Smooth muscle cell (in vitro differentiated cells): ENCODE data around the gene SOAT2. TPM values are rescaled to one million over a fixed set of nuclear protein-coding genes. Genes with fewer than 3 reads are reported as not detected.
A peak's percentile ranks its signal among the peaks of the same experiment; 100 is the strongest.

ENCODE experiments used
- DNase-seq: peaks from one replicate; lab custom pipeline; 2025; ENCODE audit not compliant: unreplicated experiment; lab: John Stamatoyannopoulos, UW
- H2AFZ ChIP-seq: fragments of 200-600 bp; sonication (generic); 2 replicates; pipeline ENCODE4 v1.6.0; 2016; ENCODE audit warnings: antibody characterized with exemption, low read depth, mild to moderate bottlenecking
- H3F3A ChIP-seq: fragments of 200-600 bp; sonication (generic); 2 replicates; pipeline ENCODE4 v1.6.0; 2017; ENCODE audit warnings: antibody characterized with exemption, low read depth
- H3K27ac ChIP-seq: fragments of 200-600 bp; sonication (generic); 2 replicates; pipeline ENCODE4 v1.5.1; 2016; ENCODE audit warnings: low read depth, mild to moderate bottlenecking
- H3K27me3 ChIP-seq: fragments of 200-600 bp; sonication (generic); 2 replicates; pipeline ENCODE4 v1.6.1; 2016; ENCODE audit warnings: low read depth, mild to moderate bottlenecking
- H3K36me3 ChIP-seq: fragments of 200-600 bp; sonication (generic); 2 replicates; pipeline ENCODE4 v1.5.1; 2016; ENCODE audit warnings: low read depth
- H3K4me1 ChIP-seq: fragments of 200-600 bp; sonication (generic); 2 replicates; pipeline ENCODE4 v1.5.1; 2016; ENCODE audit warnings: low read depth
- H3K4me2 ChIP-seq: fragments of 200-600 bp; sonication (generic); 2 replicates; pipeline ENCODE4 v1.6.0; 2016; ENCODE audit warnings: mild to moderate bottlenecking
- H3K4me3 ChIP-seq: fragments of 200-600 bp; sonication (generic); 2 replicates; pipeline ENCODE4 v1.5.1; 2016; ENCODE audit warnings: mild to moderate bottlenecking
- H3K79me2 ChIP-seq: fragments of 200-600 bp; sonication (generic); 2 replicates; pipeline ENCODE4 v1.6.0; 2016; ENCODE audit warnings: low read depth, mild to moderate bottlenecking
- H3K9ac ChIP-seq: fragments of 200-600 bp; sonication (generic); 2 replicates; pipeline ENCODE4 v1.6.0; 2016; ENCODE audit warnings: low read depth
- H3K9me3 ChIP-seq: fragments of 200-600 bp; sonication (generic); replicated peaks from 2 replicates; pipeline ENCODE4 v1.5.1; 2016; ENCODE audit warnings: low read depth
- H4K20me1 ChIP-seq: fragments of 200-600 bp; sonication (generic); 2 replicates; pipeline ENCODE4 v1.6.0; 2016; ENCODE audit warnings: low read depth
- WGBS: methylation state at CpG from one replicate; pipeline ENCODE4 v1.1.7; 2016; ENCODE audit warnings: low lambda C conversion rate; 5-methylcytosine and 5-hydroxymethylcytosine counted together
- polyA plus RNA-seq: library from polyadenylated mRNA; unstranded; fragments of >200 nt; fragmentation: Nextera tagmentation; extraction: Ambion mirVana; gene quantifications from 2 replicates; pipeline ENCODE4 v1.2.1, GENCODE V29; 2016
- total RNA-seq: library from RNA; depleted of rRNA; stranded (reverse); fragments of >200 nt; gene quantifications from 2 replicates; pipeline ENCODE4 v1.2.3, GENCODE V29; 2014
- TF ChIP-seq, protein P1 (sequence below): fragments of 200-600 bp; sonication (generic); IDR thresholded peaks from 2 replicates; pipeline ENCODE4 v1.5.1; 2017; ENCODE audit warnings: borderline replicate concordance, mild to moderate bottlenecking, antibody characterized with exemption; ENCODE audit not compliant: insufficient read depth, poor library complexity, severe bottlenecking

SOAT2 gene
- total and polyA plus RNA-seq, 2 experiments from 2014 or later, result not detected

GRCh38 chr12:53078425-53079225, 24.7 kb upstream of the SOAT2 start:
- 24% methylated on average over 23 of the region's 25 CpGs for WGBS

DNA sequence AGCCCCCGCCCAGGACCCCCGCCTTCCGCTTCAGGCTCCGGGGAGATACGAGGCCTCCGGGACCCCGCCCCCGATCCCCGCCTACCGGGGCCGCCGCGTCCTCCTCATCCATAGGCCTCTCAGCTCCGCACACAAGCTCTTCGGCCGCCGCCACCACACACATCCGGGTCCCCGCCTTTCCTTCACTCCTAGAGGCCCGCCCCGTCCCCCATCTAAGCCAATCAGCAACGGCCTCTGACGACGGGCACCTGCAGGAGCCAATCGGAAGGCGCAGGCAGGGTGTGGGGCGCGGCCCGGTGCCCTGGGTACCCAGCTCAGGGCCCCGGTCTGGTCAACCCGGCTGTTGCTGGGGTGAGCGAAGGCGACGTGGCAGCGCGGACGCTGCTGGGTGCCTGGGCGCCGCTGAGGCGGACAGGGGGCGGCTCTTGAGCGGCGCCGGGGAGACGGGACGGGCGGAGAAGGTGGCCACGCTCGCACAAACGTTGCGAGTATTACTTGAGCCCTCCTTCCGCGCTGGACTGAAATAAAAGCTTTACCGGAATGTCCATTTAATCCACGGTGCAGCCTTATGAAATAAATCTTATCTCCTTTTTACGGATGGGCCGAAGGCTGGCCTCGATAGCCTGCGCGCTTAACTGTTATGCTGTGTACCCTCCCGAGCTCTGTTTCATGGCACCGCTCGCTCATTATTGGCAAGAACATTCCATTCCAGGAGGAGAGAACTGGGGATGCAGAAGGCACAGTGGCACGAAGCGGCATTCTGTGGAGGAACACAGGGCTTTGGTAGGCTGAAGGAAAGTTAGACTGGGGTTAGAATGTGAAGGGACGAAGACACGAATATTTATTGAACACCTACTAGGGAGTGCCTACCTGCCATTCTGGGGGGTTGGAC, 23.8 kb upstream of the SOAT2 start, which contains the start of gene SPRYD3:
Gene SPRYD3 (minus strand): TSS at position 165 of the 892 bp plus-strand sequence. CDS start 57 bp downstream, at position 108.
- peaks cover 19% of the 10 kb centered on the region for H3K79me2 ChIP-seq
- WGBS, result 4% methylated on average over 52 of the region's 67 CpGs
- H3K4me1 ChIP-seq, result peaks cover 8% of the 10 kb centered on the region

More at GRCh38 chr12:53078425-53079225, 24.7 kb upstream of the SOAT2 start:
- Histone ChIP-seq H3K4me3 (peak overlapping the region; percentile 75), H3K4me1 (peaks cover 8% of the 10 kb centered on the region), H3K27me3 (no peaks in the 10 kb centered on the region), H3K9me3 (no peaks in the 10 kb centered on the region), H3K4me2 (peak overlapping the region; percentile 85), H3K27ac (peak overlapping the region; percentile 81), H3F3A (peaks cover 8% of the 10 kb centered on the region), H2AFZ (no peak overlapping the region), H3K79me2 (peaks cover 19% of the 10 kb centered on the region), H4K20me1 (peaks cover 26% of the 10 kb centered on the region), H3K9ac (peak overlapping the region; percentile 76), H3K36me3 (no peaks in the 10 kb centered on the region)
- TF ChIP-seq, protein P1, sequence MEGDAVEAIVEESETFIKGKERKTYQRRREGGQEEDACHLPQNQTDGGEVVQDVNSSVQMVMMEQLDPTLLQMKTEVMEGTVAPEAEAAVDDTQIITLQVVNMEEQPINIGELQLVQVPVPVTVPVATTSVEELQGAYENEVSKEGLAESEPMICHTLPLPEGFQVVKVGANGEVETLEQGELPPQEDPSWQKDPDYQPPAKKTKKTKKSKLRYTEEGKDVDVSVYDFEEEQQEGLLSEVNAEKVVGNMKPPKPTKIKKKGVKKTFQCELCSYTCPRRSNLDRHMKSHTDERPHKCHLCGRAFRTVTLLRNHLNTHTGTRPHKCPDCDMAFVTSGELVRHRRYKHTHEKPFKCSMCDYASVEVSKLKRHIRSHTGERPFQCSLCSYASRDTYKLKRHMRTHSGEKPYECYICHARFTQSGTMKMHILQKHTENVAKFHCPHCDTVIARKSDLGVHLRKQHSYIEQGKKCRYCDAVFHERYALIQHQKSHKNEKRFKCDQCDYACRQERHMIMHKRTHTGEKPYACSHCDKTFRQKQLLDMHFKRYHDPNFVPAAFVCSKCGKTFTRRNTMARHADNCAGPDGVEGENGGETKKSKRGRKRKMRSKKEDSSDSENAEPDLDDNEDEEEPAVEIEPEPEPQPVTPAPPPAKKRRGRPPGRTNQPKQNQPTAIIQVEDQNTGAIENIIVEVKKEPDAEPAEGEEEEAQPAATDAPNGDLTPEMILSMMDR, result no peak
- DNase-seq, result no peak

GRCh38 chr12:53082637-53083175, 20.6 kb upstream of the SOAT2 start:
- no peak overlapping the region for H3K4me3 ChIP-seq
- H3K9ac ChIP-seq, result no peak overlapping the region
- H3K4me2 ChIP-seq, result no peak overlapping the region
- no peak overlapping the region for H3K27ac ChIP-seq
- peaks cover 8% of the 10 kb centered on the region for H3F3A ChIP-seq
- 76% methylated on average over 2 of the region's 2 CpGs for WGBS
- TF ChIP-seq, protein P1, result no peak
- no peak overlapping the region for H2AFZ ChIP-seq
- H3K27me3 ChIP-seq, result no peaks in the 10 kb centered on the region
- peaks cover 8% of the 10 kb centered on the region for H3K4me1 ChIP-seq
- H3K79me2 ChIP-seq, result peaks cover 11% of the 10 kb centered on the region
- no peak for DNase-seq
- no peaks in the 10 kb centered on the region for H3K36me3 ChIP-seq
- H4K20me1 ChIP-seq, result no peaks in the 10 kb centered on the region
- no peaks in the 10 kb centered on the region for H3K9me3 ChIP-seq

More for the DNA sequence above, 23.8 kb upstream of the SOAT2 start, which contains the start of gene SPRYD3:
- Histone ChIP-seq H3K9ac (peak within 1 kb of the TSS; percentile 76), H3F3A (peaks cover 8% of the 10 kb centered on the region), H3K4me2 (peak within 1 kb of the TSS; percentile 85), H3K27me3 (no peaks in the 10 kb centered on the region), H2AFZ (peak within 1 kb of the TSS; percentile 81), H3K27ac (peak within 1 kb of the TSS; percentile 81), H3K9me3 (no peaks in the 10 kb centered on the region), H3K4me3 (peak within 1 kb of the TSS; percentile 75), H3K36me3 (no peaks in the 10 kb centered on the region), H4K20me1 (peaks cover 19% of the 10 kb centered on the region)
- peak; percentile 94 for DNase-seq
- TF ChIP-seq, protein P1, result no peak
